Trophoblast cell (in vitro differentiated cells and primary cell): Measurements from ENCODE around the gene LYPD3.
A peak's percentile ranks its signal among the peaks of the same experiment; 100 is the strongest.

Experiments used
- DNase-seq, 2 donors: peaks; one replicate each; pipeline ENCODE4 v3.0.0-alpha.2; 2016
- H2AFZ ChIP-seq: 2 replicates; pipeline ENCODE4 v1.6.1; 2013; ENCODE audit warnings: low read length, moderate library complexity, mild to moderate bottlenecking; ENCODE audit not compliant: insufficient read depth, poor library complexity
- H2AK5ac ChIP-seq: 2 replicates; pipeline ENCODE4 v1.6.1; 2013; ENCODE audit warnings: mild to moderate bottlenecking, low read length
- H2BK120ac ChIP-seq: 2 replicates; pipeline ENCODE4 v1.6.1; 2013; ENCODE audit warnings: low read length, mild to moderate bottlenecking, moderate library complexity; ENCODE audit not compliant: insufficient read depth, poor library complexity
- H2BK12ac ChIP-seq: 2 replicates; pipeline ENCODE4 v1.6.1; 2013; ENCODE audit warnings: mild to moderate bottlenecking, low read length, moderate library complexity
- H2BK5ac ChIP-seq: 2 replicates; pipeline ENCODE4 v1.6.1; 2013; ENCODE audit warnings: low read length, low read depth, moderate library complexity, mild to moderate bottlenecking; ENCODE audit not compliant: poor library complexity
- H3K14ac ChIP-seq: 2 replicates; pipeline ENCODE4 v1.6.1; 2013; ENCODE audit warnings: mild to moderate bottlenecking, low read length
- H3K18ac ChIP-seq: 2 replicates; pipeline ENCODE4 v1.6.1; 2013; ENCODE audit warnings: mild to moderate bottlenecking, low read length
- H3K23ac ChIP-seq: 2 replicates; pipeline ENCODE4 v1.6.1; 2013; ENCODE audit warnings: low read length
- H3K27ac ChIP-seq: 2 replicates; pipeline ENCODE4 v1.5.1; 2013; ENCODE audit warnings: low read depth, mild to moderate bottlenecking, inconsistent platforms, low read length, moderate library complexity
- H3K27me3 ChIP-seq: 2 replicates; pipeline ENCODE4 v1.6.1; 2013; ENCODE audit warnings: inconsistent platforms, mild to moderate bottlenecking, low read length, moderate library complexity; ENCODE audit not compliant: insufficient read depth
- H3K36me3 ChIP-seq, 2 experiments: 1 replicate in 1 of 2; 2 replicates in 1 of 2; pipeline ENCODE4 v1.6.1; 2013; ENCODE audit warnings: low read length in 2 of 2, mild to moderate bottlenecking in 2 of 2, moderate library complexity in 1 of 2; ENCODE audit not compliant: insufficient read depth in 2 of 2, control insufficient read depth in 1 of 2
- H3K4ac ChIP-seq: 2 replicates; pipeline ENCODE4 v1.6.1; 2013; ENCODE audit warnings: low read depth, mild to moderate bottlenecking, low read length, moderate library complexity
- H3K4me1 ChIP-seq, 2 experiments: 1 replicate in 1 of 2; 2 replicates in 1 of 2; pipeline ENCODE4 v1.6.1; 2013; ENCODE audit warnings: low read length in 2 of 2, mild to moderate bottlenecking in 2 of 2, moderate library complexity in 1 of 2; ENCODE audit not compliant: insufficient read depth in 2 of 2, control insufficient read depth in 1 of 2
- H3K4me2 ChIP-seq: 2 replicates; pipeline ENCODE4 v1.6.1; 2013; ENCODE audit warnings: inconsistent platforms, mild to moderate bottlenecking, low read length, moderate library complexity
- H3K4me3 ChIP-seq: 2 replicates; pipeline ENCODE4 v1.5.1; 2013; ENCODE audit warnings: mild to moderate bottlenecking, low read depth, low read length, inconsistent platforms
- H3K79me1 ChIP-seq: one replicate; pipeline ENCODE4 v1.6.1; 2013; ENCODE audit warnings: low read length
- H3K79me2 ChIP-seq: 2 replicates; pipeline ENCODE4 v1.6.1; 2013; ENCODE audit warnings: low read length, mild to moderate bottlenecking; ENCODE audit not compliant: control insufficient read depth, insufficient read depth, poor library complexity
- H3K9ac ChIP-seq: 2 replicates; pipeline ENCODE4 v1.6.1; 2013; ENCODE audit warnings: mild to moderate bottlenecking, low read length
- H3K9me3 ChIP-seq: 2 replicates; pipeline ENCODE4 v1.6.1; 2013; ENCODE audit warnings: low read depth, mild to moderate bottlenecking, control low read depth, inconsistent platforms, low read length; ENCODE audit not compliant: insufficient read depth
- H4K12ac ChIP-seq: 2 replicates; pipeline ENCODE4 v1.6.1; 2013; ENCODE audit warnings: low read depth, mild to moderate bottlenecking, low read length, moderate library complexity
- H4K8ac ChIP-seq: 2 replicates; pipeline ENCODE4 v1.6.1; 2013; ENCODE audit warnings: low read depth, mild to moderate bottlenecking, low read length, moderate library complexity
- H4K91ac ChIP-seq: one replicate; pipeline ENCODE4 v1.6.1; 2013; ENCODE audit warnings: low read depth, mild to moderate bottlenecking, low read length, moderate library complexity
- WGBS: extraction: QIAGEN DNeasy Blood & Tissue Kit; methylation state at CpG from one replicate; pipeline ENCODE4 v1.1.7; 2013; ENCODE audit warnings: missing lambda C conversion rate; ENCODE audit not compliant: insufficient read length, insufficient coverage; ENCODE audit errors: extremely low coverage; 5-methylcytosine and 5-hydroxymethylcytosine counted together

LYPD3 gene

GRCh38 chr19:43454031-43454430 lies 11.4 kb downstream of the LYPD3 start:
- Histone ChIP-seq H4K12ac (no peak overlapping the region), H4K8ac (no peak overlapping the region), H3K79me2 (no peaks in the 10 kb centered on the region), H3K27me3 (no peaks in the 10 kb centered on the region), H3K9me3 (no peaks in the 10 kb centered on the region), H2BK120ac (no peak overlapping the region), H3K4me3 (no peak overlapping the region), H3K4ac (no peak overlapping the region), H3K4me1 (peaks cover 0 to 2% of the 10 kb centered on the region in 2 experiments), H3K27ac (no peak overlapping the region), H4K91ac (no peak overlapping the region), H2BK12ac (no peak overlapping the region), H3K18ac (no peak overlapping the region), H3K14ac (no peak overlapping the region), H3K4me2 (no peak overlapping the region), H3K23ac (no peak overlapping the region), H3K79me1 (no peaks in the 10 kb centered on the region), H2AK5ac (no peak overlapping the region), H3K9ac (no peak overlapping the region), H2BK5ac (no peak overlapping the region), H3K36me3 (no peaks in the 10 kb centered on the region), H2AFZ (no peak overlapping the region)
- no CpG with 5 or more reads among the region's 2 CpGs for WGBS
- no peak for DNase-seq

GRCh38 chr19:43452582-43452981 lies 12.8 kb downstream of the LYPD3 start:
- Histone ChIP-seq H3K23ac (no peak overlapping the region), H3K4ac (no peak overlapping the region), H2AFZ (no peak overlapping the region), H3K9ac (no peak overlapping the region), H4K8ac (no peak overlapping the region), H2AK5ac (no peak overlapping the region), H3K18ac (no peak overlapping the region), H2BK120ac (no peak overlapping the region), H3K9me3 (no peaks in the 10 kb centered on the region), H3K27ac (no peak overlapping the region), H3K79me1 (no peaks in the 10 kb centered on the region), H2BK5ac (no peak overlapping the region), H3K79me2 (no peaks in the 10 kb centered on the region), H4K91ac (no peak overlapping the region), H3K14ac (no peak overlapping the region), H3K4me1 (peaks cover 0 to 2% of the 10 kb centered on the region in 2 experiments), H3K4me3 (no peak overlapping the region), H3K27me3 (no peaks in the 10 kb centered on the region), H3K36me3 (no peaks in the 10 kb centered on the region), H2BK12ac (no peak overlapping the region), H3K4me2 (no peak overlapping the region), H4K12ac (no peak overlapping the region)
- DNase-seq, result peak; percentile 27 to 60
- WGBS, result no CpG with 5 or more reads among the region's 3 CpGs

- H3K4me1 ChIP-seq, result peaks cover 0 to 2% of the 10 kb centered on the region in 2 experiments
- no peak overlapping the region for H3K14ac ChIP-seq
- H3K27ac ChIP-seq, result no peak overlapping the region
- no peaks in the 10 kb centered on the region for H3K9me3 ChIP-seq
- no peak overlapping the region for H3K23ac ChIP-seq
- no peak overlapping the region for H2BK120ac ChIP-seq
- no peak overlapping the region for H2AFZ ChIP-seq
- no peaks in the 10 kb centered on the region for H3K79me1 ChIP-seq
- no peaks in the 10 kb centered on the region for H3K79me2 ChIP-seq
- H4K8ac ChIP-seq, result no peak overlapping the region
- no peak overlapping the region for H2BK12ac ChIP-seq
- no peak overlapping the region for H3K4me3 ChIP-seq
- no peak for DNase-seq
- no peak overlapping the region for H3K4ac ChIP-seq
- H2BK5ac ChIP-seq, result no peak overlapping the region
- no peaks in the 10 kb centered on the region for H3K27me3 ChIP-seq
- H3K4me2 ChIP-seq, result no peak overlapping the region
- H4K91ac ChIP-seq, result no peak overlapping the region
- H3K18ac ChIP-seq, result no peak overlapping the region
- no peak overlapping the region for H3K9ac ChIP-seq
- no CpG with 5 or more reads among the region's 2 CpGs for WGBS
- no peak overlapping the region for H4K12ac ChIP-seq
- H2AK5ac ChIP-seq, result no peak overlapping the region
- no peaks in the 10 kb centered on the region for H3K36me3 ChIP-seq
These were observed 14.8 kb downstream of the LYPD3 start for GRCh38 chr19:43450545-43450997.

- Histone ChIP-seq H3K27ac (no peak overlapping the region), H3K14ac (no peak overlapping the region), H3K4me2 (no peak overlapping the region), H3K79me2 (no peaks in the 10 kb centered on the region), H3K4ac (no peak overlapping the region), H3K9ac (no peak overlapping the region), H3K4me3 (no peak overlapping the region), H3K36me3 (no peaks in the 10 kb centered on the region), H3K4me1 (peaks cover 0 to 2% of the 10 kb centered on the region in 2 experiments), H4K8ac (no peak overlapping the region), H3K23ac (no peak overlapping the region), H3K27me3 (no peaks in the 10 kb centered on the region), H2BK120ac (no peak overlapping the region), H2BK12ac (no peak overlapping the region), H4K91ac (no peak overlapping the region), H3K9me3 (no peaks in the 10 kb centered on the region), H3K79me1 (no peaks in the 10 kb centered on the region), H2BK5ac (no peak overlapping the region), H2AFZ (no peak overlapping the region), H4K12ac (no peak overlapping the region), H3K18ac (no peak overlapping the region), H2AK5ac (no peak overlapping the region)
- DNase-seq, result no peak
- no CpG with 5 or more reads among the region's 9 CpGs for WGBS
These were observed 17.8 kb downstream of the LYPD3 start for GRCh38 chr19:43447655-43448054.
